Activated CD8-positive, alpha-beta T cell treated with anti-CD3 and anti-CD28 coated beads for 36 hours (primary cell): ENCODE results near the gene SLC30A7. TPM values are rescaled to one million over a fixed set of nuclear protein-coding genes. Genes with fewer than 3 reads are reported as not detected.
"Not testable (repeated sequence)": the region's sequence is repeated elsewhere in the genome, so short reads cannot be mapped to it uniquely, and the experiment has no call there.

Experiments
- ATAC-seq: fragments of 200-7000 bp; cut with Tn5 transposase; one replicate; pipeline ENCODE4 v1.10.0; 2021; ENCODE audit warnings: mild to moderate bottlenecking, moderate library complexity
- CTCF ChIA-PET: fragments of 350-600 bp; sonication (Branson Sonifier 250); formaldehyde crosslinking; loops from one replicate; lab custom pipeline; 2021; ENCODE audit warnings: antibody characterized with exemption; lab: Charles Lee
- POLR2A ChIA-PET: fragments of 350-600 bp; sonication (Branson Sonifier 250); formaldehyde crosslinking; loops from one replicate; lab custom pipeline; 2021; ENCODE audit warnings: antibody characterized with exemption; lab: Charles Lee
- DNase-seq: peaks from one replicate; pipeline ENCODE4 v3.0.0-alpha.2; 2020
- H3K27ac Mint-ChIP-seq: one replicate; pipeline ENCODE4 v1.8.0; 2021; ENCODE audit warnings: mild to moderate bottlenecking, mixed read lengths
- H3K27me3 Mint-ChIP-seq: one replicate; pipeline ENCODE4 v1.8.0; 2021; ENCODE audit warnings: mixed read lengths
- H3K36me3 Mint-ChIP-seq: one replicate; pipeline ENCODE4 v1.8.0; 2021; ENCODE audit warnings: low read depth, mixed read lengths
- H3K4me1 Mint-ChIP-seq: one replicate; pipeline ENCODE4 v1.8.0; 2021; ENCODE audit warnings: low read depth, mixed read lengths
- H3K4me3 Mint-ChIP-seq: one replicate; pipeline ENCODE4 v1.8.0; 2021; ENCODE audit warnings: mild to moderate bottlenecking, moderate library complexity, mixed read lengths
- H3K9me3 Mint-ChIP-seq: one replicate; pipeline ENCODE4 v1.8.0; 2021; ENCODE audit warnings: mixed read lengths
- intact Hi-C: fragments of 100-400 bp; cut with micrococcal nuclease; formaldehyde crosslinking; loops from one replicate; pipeline ENCODE4 v1.10.0; 2022
- total RNA-seq, 2 experiments: library from RNA; stranded (reverse); gene quantifications; one replicate each; pipeline ENCODE4 v1.2.3, GENCODE V29; 2021
- TF ChIP-seq, protein P1 (sequence below): fragments of 200-600 bp; IDR thresholded peaks from one replicate; pipeline ENCODE4 v1.8.0; 2022; ENCODE audit warnings: antibody characterized with exemption, mild to moderate bottlenecking

SLC30A7 gene
- total RNA-seq, 2 experiments from 2014 or later: 32.0 to 36.1 TPM

DNA sequence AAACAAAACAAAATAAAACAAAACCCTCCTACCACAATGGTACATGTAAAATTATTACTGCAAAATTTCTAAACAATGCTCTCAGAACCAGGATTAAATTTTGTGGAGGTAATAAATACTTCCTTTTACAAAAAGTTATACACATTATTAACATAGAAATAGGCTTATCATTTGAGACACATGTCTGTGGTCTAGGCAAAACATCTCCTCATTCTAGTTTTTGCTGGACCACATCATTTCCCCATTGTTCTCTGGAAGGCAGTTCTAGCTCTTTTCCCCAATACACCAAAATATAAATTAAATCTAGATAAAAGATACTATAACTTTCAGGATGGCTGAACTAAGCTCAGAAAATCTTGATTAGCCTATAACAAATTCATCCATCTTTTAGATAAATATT lies 19.6 kb upstream of the SLC30A7 start:
- no peak for ATAC-seq
- Mint-ChIP-seq H3K4me1 (peaks cover 4% of the 10 kb centered on the region), H3K9me3 (no peaks in the 10 kb centered on the region), H3K4me3 (no peak overlapping the region), H3K36me3 (no peaks in the 10 kb centered on the region), H3K27me3 (no peaks in the 10 kb centered on the region), H3K27ac (no peak overlapping the region)
- CTCF ChIA-PET: interaction anchor here (0.6 to 1.3 kb wide), 3 partner anchors 9 to 442 kb away, joined by 3 to 5 read pairs (median 3); no protein-coding TSS in a partner anchor
- no peak for DNase-seq
- TF ChIP-seq, protein P1, sequence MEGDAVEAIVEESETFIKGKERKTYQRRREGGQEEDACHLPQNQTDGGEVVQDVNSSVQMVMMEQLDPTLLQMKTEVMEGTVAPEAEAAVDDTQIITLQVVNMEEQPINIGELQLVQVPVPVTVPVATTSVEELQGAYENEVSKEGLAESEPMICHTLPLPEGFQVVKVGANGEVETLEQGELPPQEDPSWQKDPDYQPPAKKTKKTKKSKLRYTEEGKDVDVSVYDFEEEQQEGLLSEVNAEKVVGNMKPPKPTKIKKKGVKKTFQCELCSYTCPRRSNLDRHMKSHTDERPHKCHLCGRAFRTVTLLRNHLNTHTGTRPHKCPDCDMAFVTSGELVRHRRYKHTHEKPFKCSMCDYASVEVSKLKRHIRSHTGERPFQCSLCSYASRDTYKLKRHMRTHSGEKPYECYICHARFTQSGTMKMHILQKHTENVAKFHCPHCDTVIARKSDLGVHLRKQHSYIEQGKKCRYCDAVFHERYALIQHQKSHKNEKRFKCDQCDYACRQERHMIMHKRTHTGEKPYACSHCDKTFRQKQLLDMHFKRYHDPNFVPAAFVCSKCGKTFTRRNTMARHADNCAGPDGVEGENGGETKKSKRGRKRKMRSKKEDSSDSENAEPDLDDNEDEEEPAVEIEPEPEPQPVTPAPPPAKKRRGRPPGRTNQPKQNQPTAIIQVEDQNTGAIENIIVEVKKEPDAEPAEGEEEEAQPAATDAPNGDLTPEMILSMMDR: no peak
- POLR2A ChIA-PET: interaction anchor here (0.8 to 1.0 kb wide), 2 partner anchors 19 to 20 kb away, joined by 3 read pairs; no protein-coding TSS in a partner anchor
- intact Hi-C loops: no loop called here

DNA sequence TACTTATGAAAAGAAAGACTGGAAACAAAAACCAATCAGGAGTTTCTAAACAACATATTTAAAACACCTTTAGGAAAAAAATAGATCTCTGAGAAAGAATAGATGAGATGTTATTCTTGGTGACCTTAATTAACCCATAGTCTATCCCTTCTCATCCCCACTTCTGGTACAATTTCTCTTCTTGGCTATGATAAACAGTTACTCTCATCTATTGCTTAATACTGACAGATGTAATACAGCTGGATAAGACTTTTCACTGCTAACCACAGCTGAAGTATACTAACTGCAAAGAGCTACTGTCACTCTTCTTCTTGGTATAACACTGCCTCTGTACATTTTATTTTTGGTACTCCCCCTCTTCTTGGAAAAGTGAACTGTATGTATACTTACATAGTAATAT lies 16.5 kb upstream of the SLC30A7 start:
- H3K9me3 Mint-ChIP-seq: no peaks in the 10 kb centered on the region
- H3K4me3 Mint-ChIP-seq: no peak overlapping the region
- H3K36me3 Mint-ChIP-seq: no peaks in the 10 kb centered on the region
- no peak for ATAC-seq
- ChIA-PET CTCF (interaction anchor here (0.6 to 3.2 kb wide), 4 partner anchors 9 to 422 kb away, joined by 4 to 15 read pairs (median 6); no protein-coding TSS in a partner anchor), POLR2A (interaction anchor here (2.4 kb wide), 1 partner anchor 16 kb away, joined by 9 read pairs; the partner anchor contains the start of genes EXTL2 and SLC30A7)
- DNase-seq: no peak
- H3K27me3 Mint-ChIP-seq: no peaks in the 10 kb centered on the region
- H3K4me1 Mint-ChIP-seq: peaks cover 4% of the 10 kb centered on the region
- no peak overlapping the region for H3K27ac Mint-ChIP-seq
- intact Hi-C loops: no loop called here
- TF ChIP-seq, protein P1: no peak

DNA sequence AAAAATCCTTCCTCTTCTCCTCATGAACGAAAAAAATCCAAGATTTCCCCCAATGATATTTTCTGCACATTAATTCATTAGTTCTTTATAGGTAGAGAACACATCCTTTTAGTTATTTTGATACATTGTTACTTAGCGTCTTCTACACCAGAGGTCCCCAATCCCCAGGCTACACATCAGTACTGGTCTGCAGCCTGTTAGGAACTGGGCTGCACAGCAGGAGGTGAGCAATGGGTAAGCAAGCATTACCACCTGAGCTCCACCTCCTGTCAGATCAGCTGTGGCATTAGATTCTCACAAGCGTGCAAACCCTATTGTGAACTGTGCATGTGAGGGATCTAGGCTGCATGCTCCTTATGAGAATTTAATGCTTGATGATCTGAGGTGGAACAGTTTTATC lies 14.2 kb upstream of the SLC30A7 start:
- H3K27me3 Mint-ChIP-seq: no peaks in the 10 kb centered on the region
- H3K9me3 Mint-ChIP-seq: no peaks in the 10 kb centered on the region
- H3K4me1 Mint-ChIP-seq: peaks cover 4% of the 10 kb centered on the region
- ChIA-PET CTCF (interaction anchor here (2.3 to 3.2 kb wide), 2 partner anchors 13 to 418 kb away, joined by 7 to 15 read pairs; no protein-coding TSS in a partner anchor), POLR2A (interaction anchor here (2.4 kb wide), 1 partner anchor 13 kb away, joined by 9 read pairs; the partner anchor contains the start of genes EXTL2 and SLC30A7)
- no peaks in the 10 kb centered on the region for H3K36me3 Mint-ChIP-seq
- H3K4me3 Mint-ChIP-seq: no peak overlapping the region
- DNase-seq (no peak), ATAC-seq (no peak)
- no peak overlapping the region for H3K27ac Mint-ChIP-seq
- intact Hi-C loops: no loop called here
- TF ChIP-seq, protein P1: no peak

DNA sequence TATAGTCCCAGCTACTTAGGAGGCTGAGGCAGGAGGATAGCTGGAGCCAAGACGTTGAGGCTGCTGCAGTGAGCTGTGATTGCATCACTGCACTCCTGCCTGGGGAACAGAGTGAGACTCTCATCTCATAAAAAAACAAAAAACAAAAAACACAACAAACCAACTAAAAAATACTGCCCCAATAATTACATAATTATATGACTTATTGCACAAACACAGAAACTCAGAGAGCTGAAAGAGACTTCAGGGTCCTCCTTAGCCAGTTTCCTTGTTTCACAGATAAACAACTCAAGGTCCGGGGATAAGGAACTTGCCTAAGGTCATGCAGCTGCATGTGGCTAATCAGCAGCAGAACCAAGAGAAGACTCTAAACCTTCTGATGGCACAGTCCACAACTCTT lies 13.2 kb upstream of the SLC30A7 start:
- ChIA-PET CTCF (interaction anchor here (0.8 to 3.2 kb wide), 2 partner anchors 14 kb away, joined by 3 to 15 read pairs; no protein-coding TSS in a partner anchor), POLR2A (no interaction called here)
- TF ChIP-seq, protein P1: no peak
- H3K27ac Mint-ChIP-seq: no peak overlapping the region
- ATAC-seq (no peak), DNase-seq (no peak)
- no peaks in the 10 kb centered on the region for H3K27me3 Mint-ChIP-seq
- peaks cover 4% of the 10 kb centered on the region for H3K4me1 Mint-ChIP-seq
- intact Hi-C loops: no loop called here
- H3K4me3 Mint-ChIP-seq: no peak overlapping the region
- H3K36me3 Mint-ChIP-seq: no peaks in the 10 kb centered on the region
- no peaks in the 10 kb centered on the region for H3K9me3 Mint-ChIP-seq

GRCh38 chr1:100883963-100884362 lies 11.9 kb upstream of the SLC30A7 start:
- DNase-seq (no peak), ATAC-seq (no peak)
- H3K36me3 Mint-ChIP-seq: peaks cover 7% of the 10 kb centered on the region
- H3K27ac Mint-ChIP-seq: no peak overlapping the region
- peaks cover 4% of the 10 kb centered on the region for H3K9me3 Mint-ChIP-seq
- H3K27me3 Mint-ChIP-seq: no peaks in the 10 kb centered on the region
- intact Hi-C loops: no loop called here
- CTCF ChIA-PET: interaction anchor here (1.0 to 3.7 kb wide), 2 partner anchors 11 to 15 kb away, joined by 4 to 12 read pairs; partner anchors contain the start of gene EXTL2
- H3K4me1 Mint-ChIP-seq: peaks cover 11% of the 10 kb centered on the region
- POLR2A ChIA-PET: no interaction called here
- H3K4me3 Mint-ChIP-seq: no peak overlapping the region
- TF ChIP-seq, protein P1: no peak

DNA sequence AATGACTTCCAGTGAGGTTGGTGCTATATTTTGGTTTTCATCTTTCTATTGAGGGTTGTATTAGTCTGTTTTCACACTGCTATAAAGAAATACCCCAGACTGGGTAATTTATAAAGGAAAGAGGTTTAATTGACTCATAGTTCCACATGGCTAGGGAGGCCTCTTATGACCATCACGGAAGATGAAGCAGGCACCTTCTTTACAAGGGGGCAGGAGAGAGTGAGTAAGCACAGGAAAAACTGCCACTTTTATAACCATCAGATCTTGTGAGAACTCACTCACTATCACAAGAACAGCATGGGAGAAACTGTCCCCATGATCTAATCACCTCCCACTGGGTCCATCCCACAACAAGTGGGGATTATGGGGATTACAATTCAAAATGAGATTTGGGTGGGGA lies 6.9 kb upstream of the SLC30A7 start:
- Mint-ChIP-seq H3K4me1 (peaks cover 29% of the 10 kb centered on the region), H3K27ac (peak overlapping the region; percentile 43), H3K36me3 (peaks cover 33% of the 10 kb centered on the region), H3K9me3 (peaks cover 20% of the 10 kb centered on the region)
- ATAC-seq (peak; percentile 67), DNase-seq (peak; percentile 10)
- intact Hi-C loops, H3K4me3 Mint-ChIP-seq, H3K27me3 Mint-ChIP-seq, POLR2A ChIA-PET, CTCF ChIA-PET: not testable (repeated sequence)

DNA sequence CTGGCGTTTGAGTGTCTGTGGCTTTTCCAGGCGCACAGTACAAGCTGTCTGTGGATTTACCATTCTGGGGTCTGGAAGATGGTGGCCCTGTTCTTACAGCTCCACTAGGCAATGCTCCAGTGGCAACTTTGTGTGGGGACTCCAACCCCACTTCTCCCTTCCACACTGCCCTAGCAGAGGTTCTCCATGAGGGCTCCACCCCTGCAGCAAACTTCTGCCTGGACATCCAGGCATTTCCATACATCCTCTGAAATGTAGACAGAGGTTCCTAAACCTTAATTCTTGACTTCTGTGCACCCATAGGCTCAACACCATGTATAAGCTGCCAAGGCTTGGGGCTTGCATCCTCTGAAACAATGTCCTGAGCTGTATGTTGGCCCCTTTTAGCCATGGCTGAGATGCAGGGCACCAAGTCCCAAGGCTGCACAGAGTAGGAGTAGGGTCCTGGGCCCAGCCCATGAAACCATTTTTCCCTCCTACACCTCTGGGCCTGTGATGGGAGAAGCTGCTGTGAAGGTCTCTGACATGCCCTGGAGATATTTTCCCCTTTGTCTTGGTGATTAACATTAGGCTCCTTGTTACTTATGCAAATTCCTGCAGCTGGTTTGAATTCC lies 5.9 kb upstream of the SLC30A7 start:
- H3K27ac Mint-ChIP-seq, CTCF ChIA-PET, ATAC-seq, H3K27me3 Mint-ChIP-seq, H3K4me3 Mint-ChIP-seq, DNase-seq, intact Hi-C loops: not testable (repeated sequence)
- Mint-ChIP-seq H3K4me1 (peaks cover 31% of the 10 kb centered on the region), H3K9me3 (peaks cover 20% of the 10 kb centered on the region), H3K36me3 (peaks cover 33% of the 10 kb centered on the region)
- POLR2A ChIA-PET: interaction anchor here (0.6 kb wide), 1 partner anchor 139 kb away, joined by 3 read pairs; no protein-coding TSS in a partner anchor
